Ammon's horn (tissue), 1 donor: ENCODE results near the gene MICU1.
"Not testable (repeated sequence)": the region's sequence is repeated elsewhere in the genome, so short reads cannot be mapped to it uniquely, and the experiment has no call there.

Experiments
- DNase-seq: peaks from one replicate; pipeline ENCODE4 v3.0.0-alpha.2; 2016; ENCODE audit warnings: low spot score

The MICU1 gene

DNA sequence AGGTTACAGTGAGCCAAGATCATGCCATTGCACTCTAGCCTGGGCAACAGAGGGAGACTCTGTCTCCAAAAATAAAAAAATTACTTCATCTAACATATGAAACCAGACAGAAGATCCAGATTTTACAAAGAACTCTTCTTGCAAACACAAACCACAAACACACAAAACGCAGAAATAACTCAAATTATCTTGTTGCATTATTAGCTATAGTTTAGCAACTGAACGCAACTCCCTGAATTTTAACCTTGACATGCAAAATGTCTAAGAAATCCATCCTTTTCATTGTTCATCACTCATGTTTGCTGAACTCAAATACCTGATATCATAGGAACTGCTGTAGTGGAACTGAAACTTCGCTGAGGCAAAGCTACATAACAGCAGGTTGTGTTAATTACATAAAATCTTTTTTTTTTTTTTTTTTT is 64.1 kb downstream of the MICU1 start:
- DNase-seq: no peak

DNA sequence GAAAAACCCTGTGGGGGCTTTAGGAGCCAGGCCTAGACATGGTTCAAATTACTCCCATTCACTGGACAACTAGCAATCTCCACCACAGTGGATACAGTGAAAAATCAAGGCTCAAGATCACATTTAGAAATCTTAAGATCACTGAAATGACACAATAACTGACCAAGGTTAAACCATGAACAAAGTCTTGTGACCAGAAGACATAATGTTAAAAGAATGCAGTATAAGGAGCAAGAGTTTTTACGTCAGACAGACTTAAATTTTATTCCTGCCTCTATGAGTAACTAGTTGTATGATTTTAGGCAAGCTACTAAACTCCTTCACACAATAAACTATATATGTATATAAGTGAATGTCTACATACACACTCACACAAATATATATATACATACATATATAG is 68.5 kb downstream of the MICU1 start:
- no peak for DNase-seq

DNA sequence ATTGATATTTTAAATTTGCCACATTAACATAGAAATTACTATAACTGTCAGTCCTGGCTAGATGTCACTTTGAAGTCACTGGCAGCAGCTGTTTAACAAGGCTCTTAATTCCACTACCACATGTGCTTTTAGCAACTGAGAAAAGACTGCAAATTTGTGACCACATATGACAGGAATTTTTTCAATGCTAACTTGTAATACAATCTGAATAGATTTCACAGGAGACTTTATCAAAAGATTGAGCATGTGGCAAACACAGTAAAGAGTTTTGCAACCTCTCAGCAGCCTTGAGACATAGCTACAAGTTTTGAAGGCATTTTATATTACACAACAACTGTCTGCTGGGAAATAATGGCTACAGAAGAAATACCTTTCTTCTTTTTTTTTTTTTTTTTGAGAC is 73.0 kb downstream of the MICU1 start:
- no peak for DNase-seq

DNA sequence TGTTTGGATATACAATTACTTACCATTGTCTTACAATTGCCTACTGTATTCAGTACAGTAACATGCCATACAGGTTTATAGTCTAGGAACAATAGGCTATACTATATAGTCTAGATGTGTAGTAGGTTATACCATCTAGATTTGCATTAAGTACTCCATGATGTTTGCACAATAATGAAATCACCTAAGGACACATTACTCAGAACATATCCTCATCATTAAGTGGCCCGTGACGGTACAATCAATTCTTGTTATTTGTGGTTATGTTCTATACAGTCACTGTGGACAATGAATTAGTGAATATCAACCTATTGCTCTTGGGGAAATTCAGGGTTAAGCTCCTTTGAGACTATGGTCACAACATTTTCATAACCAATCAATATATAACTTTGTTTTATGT is 75.6 kb downstream of the MICU1 start:
- DNase-seq: no peak

DNA sequence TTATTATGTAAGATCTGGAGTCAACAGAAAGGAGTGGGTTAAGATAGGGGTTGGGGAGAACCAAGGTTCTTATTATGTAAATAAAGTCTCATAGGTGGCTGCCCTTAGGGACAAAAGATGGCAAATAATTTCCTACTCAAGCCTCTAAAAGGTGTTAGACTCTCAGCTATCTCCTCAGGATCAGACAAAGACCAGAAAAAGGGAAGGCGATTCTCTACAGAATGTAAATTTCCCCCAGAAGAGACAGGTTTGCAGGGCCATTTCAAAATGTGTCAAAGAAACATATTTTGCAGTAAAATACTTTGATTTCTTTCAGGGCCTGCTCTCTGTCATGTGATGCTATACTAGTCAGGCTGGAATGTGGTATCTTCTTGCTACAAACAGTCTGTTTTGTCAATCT is 80.3 kb downstream of the MICU1 start:
- DNase-seq: no peak

DNA sequence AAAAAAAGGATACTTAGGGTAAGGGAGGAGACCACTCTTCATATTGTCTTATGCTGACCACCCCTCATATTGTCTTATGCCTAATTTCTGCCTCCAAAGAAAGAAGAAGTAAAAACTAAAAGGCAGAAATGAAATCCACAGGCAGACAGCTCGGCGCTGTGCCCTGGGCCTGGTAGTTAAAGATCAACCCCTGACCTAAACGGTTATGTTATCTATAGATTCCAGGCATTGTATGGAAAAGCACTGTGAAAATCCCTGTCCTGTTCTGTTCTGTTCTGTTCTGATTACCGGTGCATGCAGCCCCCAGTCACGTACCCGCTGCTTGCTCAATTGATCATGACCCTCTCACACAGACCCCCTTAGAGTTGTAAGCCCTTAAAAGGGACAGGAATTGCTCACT is 82.0 kb downstream of the MICU1 start:
- DNase-seq: not testable (repeated sequence)

DNA sequence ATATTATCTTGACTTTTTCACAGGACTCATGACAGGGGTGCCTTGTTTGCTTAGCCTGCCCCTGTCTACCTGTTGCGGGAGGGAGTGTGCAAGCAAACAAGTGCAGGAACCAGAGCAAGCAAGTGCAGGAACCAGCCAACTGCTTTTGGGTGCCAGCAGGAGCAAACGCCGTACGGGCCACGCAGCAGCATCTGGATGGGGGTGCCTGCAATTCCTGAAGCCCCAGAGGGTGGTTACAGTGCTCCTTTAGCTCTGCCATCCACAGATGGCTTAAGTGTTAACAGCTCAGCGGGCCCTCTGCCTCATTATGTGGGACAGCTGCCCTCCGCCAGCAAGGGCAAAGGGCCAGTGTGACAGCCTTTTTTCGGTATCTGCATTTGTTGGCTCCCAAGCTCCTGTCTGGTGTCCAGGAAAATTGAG is 83.5 kb downstream of the MICU1 start:
- no peak for DNase-seq

DNA sequence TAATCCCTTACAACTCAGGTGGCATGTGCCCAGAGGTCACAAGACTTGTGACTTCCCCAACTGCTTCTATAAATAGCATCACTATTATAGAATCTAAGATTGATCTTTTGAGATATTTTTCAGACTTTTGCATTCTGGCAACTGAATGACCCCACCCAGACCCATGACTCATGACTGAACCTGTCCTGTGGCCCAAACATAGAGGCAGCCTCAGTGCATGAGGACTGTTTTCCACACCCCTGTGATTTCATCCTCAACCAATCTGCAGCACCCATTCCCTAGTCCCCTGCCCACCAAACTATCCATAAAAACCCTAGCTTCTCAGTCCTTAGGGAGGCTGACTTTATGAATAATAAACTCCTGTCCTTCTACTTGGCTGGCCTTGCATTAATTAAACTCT is 84.5 kb downstream of the MICU1 start:
- DNase-seq: no peak

DNA sequence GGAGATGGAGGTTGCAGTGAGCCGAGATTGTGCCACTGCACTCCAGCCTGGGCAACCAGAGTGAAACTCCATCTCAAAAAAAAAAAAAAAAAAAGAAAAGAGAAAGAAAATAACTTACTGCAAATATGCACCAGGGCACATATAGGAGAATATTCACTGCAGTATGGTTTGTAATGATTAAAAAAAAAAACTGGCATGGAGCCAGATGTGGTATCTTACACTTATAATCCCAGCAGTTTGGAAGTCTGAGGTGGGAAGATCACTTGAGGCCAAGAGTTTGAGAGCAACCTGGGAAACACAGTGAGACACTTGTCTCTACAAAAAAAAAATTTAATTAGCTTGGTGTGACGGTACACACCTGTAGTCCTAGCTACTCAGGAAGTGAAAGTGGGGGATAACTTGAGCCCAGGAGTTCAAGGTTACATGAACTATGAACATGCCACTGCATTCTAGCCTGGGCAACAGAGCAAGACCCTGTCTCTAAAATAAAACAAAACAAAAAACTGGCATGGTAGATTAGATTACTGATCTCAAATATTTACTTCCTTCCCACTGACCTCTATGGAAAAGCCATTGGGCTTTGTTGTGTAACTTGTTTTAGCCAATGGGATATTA is 85.6 kb downstream of the MICU1 start:
- DNase-seq: no peak

DNA sequence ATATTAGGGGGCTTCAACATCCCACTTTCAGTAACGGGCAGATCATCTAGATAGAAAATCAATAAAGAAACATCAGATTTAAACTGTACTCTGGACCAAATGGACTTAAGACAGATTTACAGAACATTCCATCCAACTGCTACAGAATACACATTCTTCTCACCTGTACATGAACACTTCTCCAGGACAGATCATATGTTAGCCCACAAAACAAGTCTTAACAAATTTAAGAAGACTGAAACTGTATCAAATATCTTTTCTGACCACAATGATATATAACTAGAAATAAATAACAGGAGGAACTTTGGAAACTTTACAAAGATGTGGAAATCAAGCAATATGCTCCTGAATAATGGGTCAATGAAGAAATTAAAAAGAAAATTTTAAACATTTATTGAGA is 86.7 kb downstream of the MICU1 start:
- no peak for DNase-seq

DNA sequence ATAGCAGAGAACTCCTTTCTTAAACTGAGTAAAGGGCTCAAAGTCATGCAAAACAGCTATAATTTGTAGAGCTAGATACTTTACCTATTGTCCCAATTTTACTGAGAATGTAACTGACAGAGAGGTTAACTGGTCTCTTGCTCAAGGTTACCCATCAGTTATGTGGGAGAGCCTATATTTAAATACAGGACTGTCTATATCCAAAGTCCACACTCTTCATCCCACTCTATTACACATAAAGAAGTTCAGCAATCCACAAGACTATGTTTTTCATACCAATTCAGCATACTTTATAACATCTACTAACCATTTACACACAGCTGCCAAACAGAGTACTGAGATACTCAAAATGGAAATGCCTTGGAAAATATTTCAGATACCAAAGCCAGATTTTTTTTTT is 100.2 kb downstream of the MICU1 start:
- no peak for DNase-seq

DNA sequence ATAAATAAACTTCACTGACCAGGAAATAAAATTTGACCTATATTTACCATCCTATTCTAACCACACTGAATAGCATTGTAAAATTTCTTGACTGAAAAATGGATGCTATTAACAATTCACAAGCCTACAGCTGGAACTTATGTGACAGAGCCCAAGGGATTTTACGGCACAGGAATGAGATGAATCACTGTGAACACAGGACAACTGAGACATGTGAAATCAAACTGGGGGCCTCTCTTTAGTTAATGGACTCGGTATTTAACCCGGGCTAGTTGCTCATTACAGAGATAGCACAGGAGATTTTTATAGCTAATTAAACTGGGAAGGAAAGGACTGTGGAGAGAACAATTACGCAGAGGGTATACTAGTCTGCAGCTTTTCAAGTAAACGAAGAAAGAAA is 100.6 kb downstream of the MICU1 start:
- DNase-seq: no peak

DNA sequence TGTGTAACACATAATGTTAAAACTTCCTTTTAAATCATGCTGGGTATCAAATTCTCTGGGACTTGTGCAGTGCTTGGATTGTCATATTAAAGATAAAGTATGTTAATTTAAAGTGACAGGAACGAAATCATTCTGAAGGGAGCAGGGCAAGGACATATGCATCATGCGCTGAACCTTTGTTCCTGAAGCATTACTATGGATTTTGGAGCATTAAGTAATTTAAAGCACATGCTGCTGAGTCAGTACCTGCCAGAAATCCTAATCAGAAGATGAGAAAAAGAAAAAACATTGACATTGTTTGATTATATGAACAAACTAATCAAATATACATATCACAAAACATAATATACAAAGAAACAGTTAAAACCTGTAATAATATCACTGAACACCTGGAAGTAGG is 101.4 kb downstream of the MICU1 start:
- DNase-seq: no peak

DNA sequence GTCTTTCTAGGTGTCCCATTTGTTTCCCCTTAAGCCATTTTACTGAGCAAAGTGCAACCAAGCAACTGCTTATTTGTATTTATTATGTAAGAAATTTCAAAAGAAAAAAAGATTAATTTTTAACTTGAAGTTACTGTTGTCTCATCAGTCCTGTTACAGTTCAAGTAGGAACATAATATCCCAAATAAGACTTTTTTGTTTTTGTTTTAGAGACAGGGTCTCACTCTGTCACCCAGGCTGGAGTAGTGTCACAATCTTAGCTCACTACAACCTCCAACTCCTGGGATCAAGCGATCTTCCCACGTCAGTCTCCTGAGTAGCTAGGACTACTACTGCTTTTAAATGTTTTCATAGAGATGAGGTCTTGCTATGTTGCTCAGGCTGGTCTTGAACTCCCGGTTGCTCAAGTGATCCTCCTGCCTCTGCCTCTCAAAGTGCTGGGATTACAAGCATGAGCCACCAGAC is 101.9 kb downstream of the MICU1 start:
- no peak for DNase-seq

DNA sequence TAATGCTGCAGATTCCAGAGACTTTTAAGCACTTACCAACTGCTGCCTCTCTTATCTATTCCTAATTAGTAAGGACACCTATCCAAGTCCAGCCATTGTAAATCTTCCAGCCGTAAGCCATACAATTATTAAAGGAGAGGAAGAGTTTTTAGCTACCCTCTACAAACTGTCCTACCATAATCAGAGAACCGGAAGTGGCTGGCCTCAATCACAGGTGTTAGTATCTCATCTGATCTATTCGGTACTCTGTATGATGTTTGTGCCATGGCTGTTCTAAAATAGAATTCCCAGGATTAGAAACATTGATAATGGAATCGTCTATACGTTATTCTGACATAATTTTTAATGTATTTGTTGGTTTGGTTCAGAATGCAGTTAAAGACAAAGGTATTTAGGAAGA is 102.8 kb downstream of the MICU1 start:
- no peak for DNase-seq

DNA sequence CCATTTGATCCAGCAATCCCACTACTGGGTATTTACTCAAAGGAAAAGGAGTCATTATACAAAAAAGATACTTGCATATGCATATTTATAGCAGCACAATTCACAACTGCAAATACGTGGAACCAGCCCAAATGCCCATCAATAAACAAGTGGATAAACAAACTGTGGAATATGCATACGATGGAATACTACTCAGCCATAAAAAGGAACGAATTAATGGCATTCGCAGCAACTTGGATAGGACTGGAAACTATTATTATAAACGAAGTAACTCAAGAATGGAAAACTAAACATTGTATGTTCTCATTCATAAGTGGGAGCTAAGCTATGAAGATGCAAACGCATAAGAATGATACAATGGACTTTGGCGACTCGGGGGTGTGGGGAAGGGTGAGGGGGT is 108.6 kb downstream of the MICU1 start:
- DNase-seq: no peak

DNA sequence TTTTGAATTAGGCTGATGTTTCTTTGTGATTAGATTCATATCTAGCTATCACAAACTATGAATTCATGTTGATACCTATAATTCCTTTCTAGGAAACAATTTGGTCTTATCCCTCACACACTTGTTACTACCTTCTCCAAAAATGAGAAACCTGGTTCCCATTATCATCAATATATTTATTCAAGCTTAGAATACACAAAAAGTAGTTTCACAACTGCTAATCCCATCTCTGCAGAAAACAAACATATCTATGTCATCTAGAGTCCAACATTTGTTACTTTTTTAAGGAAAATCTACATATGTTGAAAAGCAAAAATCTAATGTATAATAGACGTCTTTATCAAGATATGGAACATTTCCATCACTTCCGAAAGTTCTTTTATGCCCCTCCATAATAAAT is 110.4 kb downstream of the MICU1 start:
- DNase-seq: no peak

DNA sequence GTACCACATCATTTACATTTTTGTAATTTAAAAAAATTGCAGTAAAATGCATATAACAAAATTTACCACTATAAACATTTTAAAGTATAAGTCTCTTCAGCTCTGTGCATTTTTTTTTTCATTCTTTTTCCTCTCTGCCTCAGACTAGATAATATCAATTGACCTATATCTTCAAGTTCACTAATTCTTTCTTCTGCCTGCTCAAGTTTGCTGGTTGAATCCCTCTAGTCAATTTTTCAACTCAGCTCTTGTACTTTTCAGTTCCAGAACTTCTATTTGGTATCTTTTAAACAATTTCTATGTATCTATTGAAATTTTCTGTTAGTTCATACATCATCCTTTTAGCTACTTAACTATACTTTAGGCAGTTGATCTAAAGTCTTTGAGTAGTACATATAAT is 112.0 kb downstream of the MICU1 start:
- no peak for DNase-seq

DNA sequence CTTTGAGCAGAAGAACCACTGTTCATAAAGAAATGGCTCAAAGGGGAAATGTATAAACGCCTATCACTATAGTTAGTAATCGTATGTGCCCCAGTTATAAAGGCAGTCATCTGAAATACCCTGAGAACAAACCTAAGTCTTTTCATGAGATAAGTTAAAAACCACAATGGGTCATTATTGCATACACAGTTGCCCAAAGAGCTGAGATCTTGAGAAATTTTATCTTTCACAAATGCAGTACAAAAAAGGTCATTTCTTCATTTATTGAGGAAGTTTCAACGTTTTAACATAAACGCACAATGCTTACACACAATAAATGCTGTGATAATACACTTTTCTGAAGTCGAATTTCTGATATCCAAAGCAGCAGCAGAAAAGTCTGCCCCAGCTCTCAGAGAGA is 114.4 kb downstream of the MICU1 start:
- DNase-seq: no peak

DNA sequence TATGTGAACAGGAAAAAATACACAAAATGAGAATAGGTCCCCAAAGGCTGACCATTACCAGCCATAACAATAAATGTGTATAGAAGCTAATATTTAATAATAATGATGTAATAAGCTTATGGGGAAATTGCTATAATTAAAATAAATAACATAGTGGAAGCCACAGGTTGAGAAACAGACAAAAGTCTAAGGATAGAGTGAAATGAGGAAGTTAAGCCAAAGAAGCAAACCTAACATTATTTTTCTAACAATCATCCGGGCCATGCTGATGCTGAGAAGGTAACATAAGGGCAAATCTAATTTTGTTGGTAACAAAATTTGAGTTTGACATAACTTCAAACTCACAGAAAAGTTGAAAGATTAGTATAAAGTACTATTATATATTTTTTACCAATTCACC is 115.9 kb downstream of the MICU1 start:
- DNase-seq: no peak

DNA sequence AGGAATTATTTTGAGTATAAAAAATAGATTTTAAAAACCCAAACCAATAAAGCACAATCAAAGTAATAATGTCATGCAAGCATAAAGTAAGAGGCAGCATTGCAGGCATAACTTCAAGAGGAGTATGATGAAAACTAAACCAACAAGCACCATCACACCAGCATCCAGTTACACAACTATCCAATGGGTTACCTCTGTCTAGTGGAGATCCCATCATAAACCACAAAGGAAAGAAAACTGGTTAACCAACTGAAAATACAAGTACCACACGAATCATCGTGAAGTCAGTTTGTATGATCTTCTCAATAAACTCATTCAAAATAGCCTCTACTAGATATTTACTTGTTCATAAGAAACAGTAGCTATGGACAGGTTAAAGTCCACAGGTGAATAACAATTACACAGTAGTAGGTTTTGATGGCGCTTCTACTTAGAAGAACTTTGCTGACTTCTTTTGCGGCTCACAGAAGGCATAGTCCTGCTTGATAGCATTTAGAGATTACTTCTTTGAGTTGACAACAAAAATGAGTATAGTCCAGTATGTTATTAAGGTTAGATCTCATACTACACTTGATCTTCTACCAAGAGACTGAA is 116.6 kb downstream of the MICU1 start:
- DNase-seq: no peak

DNA sequence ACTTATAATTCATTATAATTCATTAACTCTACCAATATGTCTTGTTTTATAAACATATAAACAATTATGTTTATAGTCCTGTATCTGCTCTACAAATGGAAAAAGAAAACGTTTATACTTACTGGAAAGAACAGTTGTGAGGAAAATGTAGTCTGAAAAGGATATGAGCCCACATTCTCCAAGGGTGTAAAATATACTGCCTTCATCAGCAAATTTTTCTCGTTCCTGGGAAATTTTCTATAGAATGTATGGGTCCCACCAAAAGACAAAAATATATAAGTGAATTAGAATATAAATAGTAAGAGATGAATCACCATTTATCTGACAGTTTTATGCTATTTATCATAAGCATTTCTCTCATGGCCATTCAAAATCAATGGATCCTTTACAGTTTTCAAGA is 117.8 kb downstream of the MICU1 start:
- no peak for DNase-seq

DNA sequence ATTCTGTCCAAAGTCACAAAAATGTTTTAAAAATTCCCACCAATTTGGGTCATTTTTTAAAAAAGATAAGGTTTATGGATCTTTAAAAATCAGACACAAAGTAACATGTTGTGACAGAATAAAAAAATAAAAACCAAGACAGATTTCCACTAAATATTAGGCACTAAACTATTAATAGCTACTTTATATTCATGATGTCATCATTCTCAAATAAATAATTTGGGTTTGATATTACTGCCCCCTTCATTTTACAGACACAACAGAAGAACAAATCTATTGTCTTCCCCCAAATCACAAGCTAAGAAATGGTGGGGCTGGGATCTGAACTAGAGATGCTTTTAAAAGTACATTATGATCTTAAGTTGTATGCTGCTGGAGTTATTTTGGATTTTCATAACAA is 119.4 kb downstream of the MICU1 start:
- no peak for DNase-seq

DNA sequence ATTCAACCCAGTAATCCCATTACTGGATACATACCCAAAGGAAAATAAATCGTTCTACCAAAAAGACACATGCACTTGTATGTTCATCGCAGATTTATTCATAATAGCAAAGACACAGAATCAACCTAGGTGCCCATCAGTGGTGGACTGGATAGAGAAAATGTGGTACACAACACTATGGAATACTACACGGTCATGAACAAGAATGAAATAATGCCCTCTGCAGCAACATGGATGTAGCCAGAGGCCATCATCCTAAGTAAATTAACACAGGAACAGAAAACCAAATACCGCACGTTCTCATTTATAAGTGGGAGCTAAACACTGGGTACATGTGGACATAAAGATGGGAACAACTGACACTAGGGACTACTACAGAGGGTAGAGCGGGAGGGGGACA is 120.4 kb downstream of the MICU1 start:
- DNase-seq: no peak
